Esophagus muscularis mucosa (tissue), 4 donors: ENCODE measurements around the gene P2RY2. TPM values are rescaled to one million over a fixed set of nuclear protein-coding genes. Genes with fewer than 3 reads are reported as not detected.
"Not testable (repeated sequence)": the region's sequence is repeated elsewhere in the genome, so short reads cannot be mapped to it uniquely, and the experiment has no call there.

ENCODE experiments used
- DNase-seq: peaks from one replicate; pipeline ENCODE4 v3.0.0-alpha.2; 2017; ENCODE audit errors: extremely low spot score
- H3K27ac ChIP-seq, 4 donors: fragments of 200-600 bp; sonication (generic); replicated peaks in 1 of 4; 1 replicate in 3 of 4; 2 replicates in 1 of 4; pipeline ENCODE4 v1.5.1; 2016 to 2019; ENCODE audit warnings: mild to moderate bottlenecking in 1 of 4
- H3K27me3 ChIP-seq, 4 donors: fragments of 200-600 bp; sonication (generic); one replicate each; pipeline versions ENCODE4 v1.5.1 to v1.6.0; 2016 to 2019
- H3K36me3 ChIP-seq, 4 donors: fragments of 200-600 bp; sonication (generic); one replicate each; pipeline ENCODE4 v1.5.1; 2016 to 2019
- H3K4me1 ChIP-seq, 4 donors: fragments of 200-600 bp; sonication (generic); one replicate each; pipeline ENCODE4 v1.5.1; 2016 to 2019
- H3K4me3 ChIP-seq, 4 donors: fragments of 200-600 bp; sonication (generic); 1 replicate in 2 of 4; 2 replicates in 2 of 4; pipeline ENCODE4 v1.5.1; 2016 to 2019; ENCODE audit warnings: mild to moderate bottlenecking in 4 of 4, moderate library complexity in 1 of 4
- H3K9me3 ChIP-seq, 4 donors: fragments of 200-600 bp; sonication (generic); 1 replicate in 3 of 4; 2 replicates in 1 of 4; pipeline ENCODE4 v1.5.1; 2016 to 2019
- CTCF ChIP-seq, 3 experiments: fragments of 200-600 bp in 2 of 3; fragments of 450-650 bp in 1 of 3; sonication (generic) in 2 of 3; IDR thresholded peaks; one replicate each; pipeline ENCODE4 v1.5.1; 2017 to 2019; ENCODE audit warnings: antibody characterized with exemption in 3 of 3, mild to moderate bottlenecking in 2 of 3, moderate library complexity in 1 of 3
- EP300 ChIP-seq: sonication (generic); formaldehyde crosslinking; IDR thresholded peaks from one replicate; pipeline ENCODE4 v1.6.1; 2017; ENCODE audit warnings: antibody characterized with exemption
- POLR2A ChIP-seq: fragments of 450-650 bp; IDR thresholded peaks from one replicate; pipeline ENCODE4 v1.6.1; 2017; ENCODE audit warnings: antibody characterized with exemption, moderate library complexity, mild to moderate bottlenecking, low read depth
- POLR2AphosphoS5 ChIP-seq, 2 donors: sonication (generic); formaldehyde crosslinking; IDR thresholded peaks; one replicate each; pipeline ENCODE4 v1.6.1; 2017; ENCODE audit warnings: antibody characterized with exemption in 2 of 2
- WGBS: methylation state at CpG from one replicate; pipeline ENCODE4 v1.1.5; 2018; 5-methylcytosine and 5-hydroxymethylcytosine counted together
- intact Hi-C: fragments of 100-400 bp; cut with DNase I; formaldehyde crosslinking; loops from one replicate; pipeline ENCODE4 v1.15.1; 2023
- total RNA-seq, 4 donors: library from RNA; depleted of rRNA; stranded (reverse); fragments of >200 nt; gene quantifications; one replicate each; pipeline versions ENCODE4 v1.1.0 to v1.2.1, GENCODE V29; 2016

Gene P2RY2
- total RNA-seq, 4 donors from 2014 or later, result 0.32 to 0.83 (median 0.52) TPM; not detected in 1

- 95% methylated on average over 6 of the region's 7 CpGs for WGBS
- intact Hi-C loops, result no loop called here
- Histone ChIP-seq H3K4me3 (no peak overlapping the region), H3K36me3 (no peaks in the 10 kb centered on the region), H3K4me1 (peaks cover 0 to 32% (median 12%) of the 10 kb centered on the region in 4 donors), H3K27ac (no peak overlapping the region), H3K9me3 (no peaks in the 10 kb centered on the region), H3K27me3 (peaks cover 0 to 30% (median 0%) of the 10 kb centered on the region in 4 donors)
- TF ChIP-seq POLR2AphosphoS5 (IDR thresholded peaks at IDR 0.05) (no peak), CTCF (IDR thresholded peaks at IDR 0.05) (no peak), EP300 (no peak), POLR2A (no peak)
- DNase-seq, result no peak
These were observed 52.2 kb downstream of the P2RY2 start for GRCh38 chr11:73270016-73270854.

GRCh38 chr11:73270855-73271477 is 52.9 kb downstream of the P2RY2 start:
- Histone ChIP-seq H3K27ac (no peak overlapping the region), H3K27me3 (peaks cover 0 to 25% (median 0%) of the 10 kb centered on the region in 4 donors), H3K9me3 (no peaks in the 10 kb centered on the region), H3K4me3 (no peak overlapping the region), H3K36me3 (no peaks in the 10 kb centered on the region), H3K4me1 (peaks cover 0 to 27% (median 12%) of the 10 kb centered on the region in 4 donors)
- intact Hi-C loops, result no loop called here
- TF ChIP-seq POLR2A (no peak), CTCF (IDR thresholded peaks at IDR 0.05) (no peak)
- WGBS, result 93% methylated on average over 18 of the region's 18 CpGs
- DNase-seq, result no peak

GRCh38 chr11:73271478-73271865 is 53.4 kb downstream of the P2RY2 start:
- H3K36me3 ChIP-seq, H3K27ac ChIP-seq, H3K9me3 ChIP-seq, H3K4me3 ChIP-seq, intact Hi-C loops, DNase-seq: not testable (repeated sequence)
- H3K27me3 ChIP-seq, result peaks cover 0 to 25% (median 0%) of the 10 kb centered on the region in 4 donors
- peaks cover 0 to 22% (median 12%) of the 10 kb centered on the region in 4 donors for H3K4me1 ChIP-seq
- WGBS, result 90% methylated on average over 10 of the region's 10 CpGs

- H3K36me3 ChIP-seq, result no peaks in the 10 kb centered on the region
- peak in 1 of 2 donors; percentile 28 for TF ChIP-seq POLR2AphosphoS5 (IDR thresholded peaks at IDR 0.05)
- TF ChIP-seq EP300, result no peak
- TF ChIP-seq POLR2A, result peak; percentile 21
- TF ChIP-seq CTCF (IDR thresholded peaks at IDR 0.05), result no peak
- DNase-seq, result no peak
- no peaks in the 10 kb centered on the region for H3K9me3 ChIP-seq
- H3K27ac ChIP-seq, result no peak within 1 kb of the TSS
- 72% methylated on average over 17 of the region's 17 CpGs for WGBS
- H3K4me1 ChIP-seq, result peaks cover 0 to 19% (median 12%) of the 10 kb centered on the region in 4 donors
- intact Hi-C loops, result no loop called here
- H3K27me3 ChIP-seq, result peaks cover 0 to 23% (median 0%) of the 10 kb centered on the region in 4 donors
- H3K4me3 ChIP-seq, result peak within 1 kb of the TSS in 3 of 4 donors; percentile 9 to 34 (median 11)
These were observed 54.0 kb downstream of the P2RY2 start, which contains the start of gene P2RY6 for GRCh38 chr11:73271936-73272679. Gene P2RY6 (plus strand): TSS chr11:73272338. CDS start chr11:73296519, 24,181 bp downstream.

GRCh38 chr11:73272680-73273038 is 54.6 kb downstream of the P2RY2 start:
- WGBS, result 91% methylated on average over 7 of the region's 7 CpGs
- TF ChIP-seq POLR2AphosphoS5 (IDR thresholded peaks at IDR 0.05) (no peak), EP300 (no peak), CTCF (IDR thresholded peaks at IDR 0.05) (no peak), POLR2A (no peak)
- intact Hi-C loops, result no loop called here
- Histone ChIP-seq H3K4me1 (peaks cover 0 to 19% (median 12%) of the 10 kb centered on the region in 4 donors), H3K9me3 (no peaks in the 10 kb centered on the region), H3K27me3 (peaks cover 0 to 19% (median 0%) of the 10 kb centered on the region in 4 donors), H3K4me3 (peak overlapping the region in 3 of 4 donors; percentile 9 to 34 (median 11)), H3K27ac (no peak overlapping the region), H3K36me3 (no peaks in the 10 kb centered on the region)
- no peak for DNase-seq
